ENCODE measurements around the gene DSTN. TPM values are rescaled to one million over a fixed set of nuclear protein-coding genes. Genes with fewer than 3 reads are reported as not detected.

DSTN gene
- total and polyA plus RNA-seq, 2 experiments from 2014 or later, result 162 to 459 TPM

DNA sequence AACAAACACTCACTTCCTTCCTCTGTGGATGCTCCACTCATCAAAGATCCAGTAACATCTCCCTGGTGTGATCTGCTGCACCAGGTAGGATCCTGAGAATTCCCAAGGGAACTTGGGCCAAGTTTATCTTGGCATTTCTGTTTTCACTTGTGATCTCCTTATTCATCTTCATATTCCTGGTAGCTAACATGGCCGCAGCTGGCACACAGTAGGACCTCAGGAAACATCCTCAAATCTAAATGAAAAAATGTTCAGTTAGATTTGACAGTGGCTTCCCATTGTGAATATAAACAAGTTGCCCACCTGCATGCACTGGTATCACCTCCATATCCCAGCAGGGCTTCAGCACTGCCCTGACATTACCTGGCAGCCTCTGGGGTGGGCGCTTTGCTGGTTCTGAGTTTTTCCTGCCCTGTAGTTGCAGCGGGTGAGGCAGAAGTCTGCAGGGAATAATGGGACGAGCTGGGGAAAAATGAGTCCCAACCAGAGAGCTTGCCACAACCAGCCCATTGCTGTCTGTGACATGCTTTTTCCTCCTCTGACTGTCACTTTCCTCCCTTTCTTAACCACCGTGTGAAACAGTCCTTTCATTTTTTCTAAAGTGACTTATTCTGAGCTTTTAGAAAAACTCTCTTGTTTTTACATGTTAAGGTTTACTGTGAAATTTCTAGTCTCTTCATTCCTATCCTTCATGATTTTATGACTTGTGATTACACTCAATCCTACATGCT, 9.4 kb upstream of the DSTN start:
- ATAC-seq (no peak), DNase-seq (ENCODE audit: low spot score) (no peak)
- no peak for TF ChIP-seq POLR2AphosphoS5 (IDR thresholded peaks at IDR 0.05; ENCODE audit: low read depth)
- TF ChIP-seq EZH2phosphoT487 (IDR thresholded peaks at IDR 0.05; ENCODE audit: unreplicated experiment), result no peak
- TF ChIP-seq, protein P1, sequence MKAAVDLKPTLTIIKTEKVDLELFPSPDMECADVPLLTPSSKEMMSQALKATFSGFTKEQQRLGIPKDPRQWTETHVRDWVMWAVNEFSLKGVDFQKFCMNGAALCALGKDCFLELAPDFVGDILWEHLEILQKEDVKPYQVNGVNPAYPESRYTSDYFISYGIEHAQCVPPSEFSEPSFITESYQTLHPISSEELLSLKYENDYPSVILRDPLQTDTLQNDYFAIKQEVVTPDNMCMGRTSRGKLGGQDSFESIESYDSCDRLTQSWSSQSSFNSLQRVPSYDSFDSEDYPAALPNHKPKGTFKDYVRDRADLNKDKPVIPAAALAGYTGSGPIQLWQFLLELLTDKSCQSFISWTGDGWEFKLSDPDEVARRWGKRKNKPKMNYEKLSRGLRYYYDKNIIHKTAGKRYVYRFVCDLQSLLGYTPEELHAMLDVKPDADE (IDR thresholded peaks at IDR 0.05), result no peak
- TF ChIP-seq JUNB (IDR thresholded peaks at IDR 0.05; ENCODE audit: unreplicated experiment), result no peak
- TF ChIP-seq, protein P2, sequence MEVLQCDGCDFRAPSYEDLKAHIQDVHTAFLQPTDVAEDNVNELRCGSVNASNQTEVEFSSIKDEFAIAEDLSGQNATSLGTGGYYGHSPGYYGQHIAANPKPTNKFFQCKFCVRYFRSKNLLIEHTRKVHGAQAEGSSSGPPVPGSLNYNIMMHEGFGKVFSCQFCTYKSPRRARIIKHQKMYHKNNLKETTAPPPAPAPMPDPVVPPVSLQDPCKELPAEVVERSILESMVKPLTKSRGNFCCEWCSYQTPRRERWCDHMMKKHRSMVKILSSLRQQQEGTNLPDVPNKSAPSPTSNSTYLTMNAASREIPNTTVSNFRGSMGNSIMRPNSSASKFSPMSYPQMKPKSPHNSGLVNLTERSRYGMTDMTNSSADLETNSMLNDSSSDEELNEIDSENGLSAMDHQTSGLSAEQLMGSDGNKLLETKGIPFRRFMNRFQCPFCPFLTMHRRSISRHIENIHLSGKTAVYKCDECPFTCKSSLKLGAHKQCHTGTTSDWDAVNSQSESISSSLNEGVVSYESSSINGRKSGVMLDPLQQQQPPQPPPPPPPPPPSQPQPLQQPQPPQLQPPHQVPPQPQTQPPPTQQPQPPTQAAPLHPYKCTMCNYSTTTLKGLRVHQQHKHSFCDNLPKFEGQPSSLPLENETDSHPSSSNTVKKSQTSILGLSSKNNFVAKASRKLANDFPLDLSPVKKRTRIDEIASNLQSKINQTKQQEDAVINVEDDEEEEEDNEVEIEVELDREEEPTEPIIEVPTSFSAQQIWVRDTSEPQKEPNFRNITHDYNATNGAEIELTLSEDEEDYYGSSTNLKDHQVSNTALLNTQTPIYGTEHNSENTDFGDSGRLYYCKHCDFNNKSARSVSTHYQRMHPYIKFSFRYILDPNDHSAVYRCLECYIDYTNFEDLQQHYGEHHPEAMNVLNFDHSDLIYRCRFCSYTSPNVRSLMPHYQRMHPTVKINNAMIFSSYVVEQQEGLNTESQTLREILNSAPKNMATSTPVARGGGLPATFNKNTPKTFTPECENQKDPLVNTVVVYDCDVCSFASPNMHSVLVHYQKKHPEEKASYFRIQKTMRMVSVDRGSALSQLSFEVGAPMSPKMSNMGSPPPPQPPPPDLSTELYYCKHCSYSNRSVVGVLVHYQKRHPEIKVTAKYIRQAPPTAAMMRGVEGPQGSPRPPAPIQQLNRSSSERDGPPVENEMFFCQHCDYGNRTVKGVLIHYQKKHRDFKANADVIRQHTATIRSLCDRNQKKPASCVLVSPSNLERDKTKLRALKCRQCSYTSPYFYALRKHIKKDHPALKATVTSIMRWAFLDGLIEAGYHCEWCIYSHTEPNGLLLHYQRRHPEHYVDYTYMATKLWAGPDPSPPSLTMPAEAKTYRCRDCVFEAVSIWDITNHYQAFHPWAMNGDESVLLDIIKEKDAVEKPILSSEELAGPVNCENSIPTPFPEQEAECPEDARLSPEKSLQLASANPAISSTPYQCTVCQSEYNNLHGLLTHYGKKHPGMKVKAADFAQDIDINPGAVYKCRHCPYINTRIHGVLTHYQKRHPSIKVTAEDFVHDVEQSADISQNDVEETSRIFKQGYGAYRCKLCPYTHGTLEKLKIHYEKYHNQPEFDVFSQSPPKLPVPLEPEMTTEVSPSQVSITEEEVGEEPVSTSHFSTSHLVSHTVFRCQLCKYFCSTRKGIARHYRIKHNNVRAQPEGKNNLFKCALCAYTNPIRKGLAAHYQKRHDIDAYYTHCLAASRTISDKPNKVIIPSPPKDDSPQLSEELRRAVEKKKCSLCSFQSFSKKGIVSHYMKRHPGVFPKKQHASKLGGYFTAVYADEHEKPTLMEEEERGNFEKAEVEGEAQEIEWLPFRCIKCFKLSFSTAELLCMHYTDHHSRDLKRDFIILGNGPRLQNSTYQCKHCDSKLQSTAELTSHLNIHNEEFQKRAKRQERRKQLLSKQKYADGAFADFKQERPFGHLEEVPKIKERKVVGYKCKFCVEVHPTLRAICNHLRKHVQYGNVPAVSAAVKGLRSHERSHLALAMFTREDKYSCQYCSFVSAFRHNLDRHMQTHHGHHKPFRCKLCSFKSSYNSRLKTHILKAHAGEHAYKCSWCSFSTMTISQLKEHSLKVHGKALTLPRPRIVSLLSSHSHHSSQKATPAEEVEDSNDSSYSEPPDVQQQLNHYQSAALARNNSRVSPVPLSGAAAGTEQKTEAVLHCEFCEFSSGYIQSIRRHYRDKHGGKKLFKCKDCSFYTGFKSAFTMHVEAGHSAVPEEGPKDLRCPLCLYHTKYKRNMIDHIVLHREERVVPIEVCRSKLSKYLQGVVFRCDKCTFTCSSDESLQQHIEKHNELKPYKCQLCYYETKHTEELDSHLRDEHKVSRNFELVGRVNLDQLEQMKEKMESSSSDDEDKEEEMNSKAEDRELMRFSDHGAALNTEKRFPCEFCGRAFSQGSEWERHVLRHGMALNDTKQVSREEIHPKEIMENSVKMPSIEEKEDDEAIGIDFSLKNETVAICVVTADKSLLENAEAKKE (CRISPR knock-in tag; IDR thresholded peaks at IDR 0.05), result no peak
- no peak for TF ChIP-seq CREB1 (CRISPR knock-in tag; IDR thresholded peaks at IDR 0.05; ENCODE audit: low read depth)
- TF ChIP-seq EZH2 (IDR thresholded peaks at IDR 0.05; ENCODE audit: low read depth, unreplicated experiment), result no peak
- TF ChIP-seq STAT1 (IDR thresholded peaks at IDR 0.05; ENCODE audit: unreplicated experiment), result no peak
- no peak for TF ChIP-seq ZNF331 (CRISPR knock-in tag; IDR thresholded peaks at IDR 0.05; ENCODE audit: low read depth)
- TF ChIP-seq, protein P3, sequence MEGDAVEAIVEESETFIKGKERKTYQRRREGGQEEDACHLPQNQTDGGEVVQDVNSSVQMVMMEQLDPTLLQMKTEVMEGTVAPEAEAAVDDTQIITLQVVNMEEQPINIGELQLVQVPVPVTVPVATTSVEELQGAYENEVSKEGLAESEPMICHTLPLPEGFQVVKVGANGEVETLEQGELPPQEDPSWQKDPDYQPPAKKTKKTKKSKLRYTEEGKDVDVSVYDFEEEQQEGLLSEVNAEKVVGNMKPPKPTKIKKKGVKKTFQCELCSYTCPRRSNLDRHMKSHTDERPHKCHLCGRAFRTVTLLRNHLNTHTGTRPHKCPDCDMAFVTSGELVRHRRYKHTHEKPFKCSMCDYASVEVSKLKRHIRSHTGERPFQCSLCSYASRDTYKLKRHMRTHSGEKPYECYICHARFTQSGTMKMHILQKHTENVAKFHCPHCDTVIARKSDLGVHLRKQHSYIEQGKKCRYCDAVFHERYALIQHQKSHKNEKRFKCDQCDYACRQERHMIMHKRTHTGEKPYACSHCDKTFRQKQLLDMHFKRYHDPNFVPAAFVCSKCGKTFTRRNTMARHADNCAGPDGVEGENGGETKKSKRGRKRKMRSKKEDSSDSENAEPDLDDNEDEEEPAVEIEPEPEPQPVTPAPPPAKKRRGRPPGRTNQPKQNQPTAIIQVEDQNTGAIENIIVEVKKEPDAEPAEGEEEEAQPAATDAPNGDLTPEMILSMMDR (conservative IDR thresholded peaks at IDR 0.05; ENCODE audit: low read depth in 2 of 2), result no peak
- TF ChIP-seq, protein P4, sequence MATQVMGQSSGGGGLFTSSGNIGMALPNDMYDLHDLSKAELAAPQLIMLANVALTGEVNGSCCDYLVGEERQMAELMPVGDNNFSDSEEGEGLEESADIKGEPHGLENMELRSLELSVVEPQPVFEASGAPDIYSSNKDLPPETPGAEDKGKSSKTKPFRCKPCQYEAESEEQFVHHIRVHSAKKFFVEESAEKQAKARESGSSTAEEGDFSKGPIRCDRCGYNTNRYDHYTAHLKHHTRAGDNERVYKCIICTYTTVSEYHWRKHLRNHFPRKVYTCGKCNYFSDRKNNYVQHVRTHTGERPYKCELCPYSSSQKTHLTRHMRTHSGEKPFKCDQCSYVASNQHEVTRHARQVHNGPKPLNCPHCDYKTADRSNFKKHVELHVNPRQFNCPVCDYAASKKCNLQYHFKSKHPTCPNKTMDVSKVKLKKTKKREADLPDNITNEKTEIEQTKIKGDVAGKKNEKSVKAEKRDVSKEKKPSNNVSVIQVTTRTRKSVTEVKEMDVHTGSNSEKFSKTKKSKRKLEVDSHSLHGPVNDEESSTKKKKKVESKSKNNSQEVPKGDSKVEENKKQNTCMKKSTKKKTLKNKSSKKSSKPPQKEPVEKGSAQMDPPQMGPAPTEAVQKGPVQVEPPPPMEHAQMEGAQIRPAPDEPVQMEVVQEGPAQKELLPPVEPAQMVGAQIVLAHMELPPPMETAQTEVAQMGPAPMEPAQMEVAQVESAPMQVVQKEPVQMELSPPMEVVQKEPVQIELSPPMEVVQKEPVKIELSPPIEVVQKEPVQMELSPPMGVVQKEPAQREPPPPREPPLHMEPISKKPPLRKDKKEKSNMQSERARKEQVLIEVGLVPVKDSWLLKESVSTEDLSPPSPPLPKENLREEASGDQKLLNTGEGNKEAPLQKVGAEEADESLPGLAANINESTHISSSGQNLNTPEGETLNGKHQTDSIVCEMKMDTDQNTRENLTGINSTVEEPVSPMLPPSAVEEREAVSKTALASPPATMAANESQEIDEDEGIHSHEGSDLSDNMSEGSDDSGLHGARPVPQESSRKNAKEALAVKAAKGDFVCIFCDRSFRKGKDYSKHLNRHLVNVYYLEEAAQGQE (IDR thresholded peaks at IDR 0.05; ENCODE audit: unreplicated experiment), result no peak
- TF ChIP-seq ZNF114 (CRISPR knock-in tag; IDR thresholded peaks at IDR 0.05), result no peak
- Histone ChIP-seq H3F3A (replicated peaks; ENCODE audit: low read depth) (no peaks in the 10 kb centered on the region; the same call in 1 of the 2 replicates), H3K9me2 (ENCODE audit: insufficient read depth) (peaks cover 11% of the 10 kb centered on the region; the same call in 1 of the 2 replicates), H3K4me2 (no peak overlapping the region), H2AFZ (no peak overlapping the region), H3K79me2 (replicated peaks; ENCODE audit: insufficient read depth) (no peaks in the 10 kb centered on the region), H3K27ac (ENCODE audit: low read depth) (no peak overlapping the region), H3K36me3 (ENCODE audit: insufficient read depth) (no peaks in the 10 kb centered on the region), H3K27me3 (ENCODE audit: insufficient read depth) (no peaks in the 10 kb centered on the region), H4K20me1 (replicated peaks; ENCODE audit: insufficient read depth) (no peaks in the 10 kb centered on the region), H3K4me1 (ENCODE audit: insufficient read depth) (peaks cover 26% of the 10 kb centered on the region), H3K4me3 (no peak overlapping the region)
- H3K27me3 Mint-ChIP-seq (ENCODE audit: insufficient read depth, low read depth, poor library complexity), result peaks cover 3% of the 10 kb centered on the region
- no peak overlapping the region for H3K27ac Mint-ChIP-seq
- peaks cover 24% of the 10 kb centered on the region for H3K4me1 Mint-ChIP-seq
- H3K36me3 Mint-ChIP-seq (ENCODE audit: low read depth), result no peaks in the 10 kb centered on the region
- H3K9me3 Mint-ChIP-seq, result no peaks in the 10 kb centered on the region; the same call in 2 of the 3 replicates
- H3K4me3 Mint-ChIP-seq, result no peak overlapping the region

Data from GM23338 (cell line).